WI38 (cell line): ENCODE data around the gene BBS1.
A peak's percentile ranks its signal among the peaks of the same experiment; 100 is the strongest.

Experiments used
- H3K4me3 ChIP-seq: 2 replicates; pipeline ENCODE4 v1.5.1; 2011; ENCODE audit warnings: low read depth, mild to moderate bottlenecking, control low read depth, low read length
- CTCF ChIP-seq: IDR thresholded peaks from 2 replicates; pipeline ENCODE4 v1.5.1; 2012; ENCODE audit warnings: low read depth, mild to moderate bottlenecking, control low read depth, low read length

The BBS1 gene

GRCh38 chr11:66542362-66542761, 31.9 kb downstream of the BBS1 start:
- no peak for TF ChIP-seq CTCF
- no peak overlapping the region for H3K4me3 ChIP-seq

- H3K4me3 ChIP-seq, result peak overlapping the region; percentile 9; the same call in 1 of the 2 replicates
These were observed 33.0 kb downstream of the BBS1 start for GRCh38 chr11:66543263-66544107.

GRCh38 chr11:66544952-66545351, 34.5 kb downstream of the BBS1 start:
- H3K4me3 ChIP-seq, result peak overlapping the region; percentile 66

More at GRCh38 chr11:66543263-66544107, 33.0 kb downstream of the BBS1 start:
- TF ChIP-seq CTCF, result peak; percentile 72

GRCh38 chr11:66545701-66546367, 35.4 kb downstream of the BBS1 start, which contains the start of gene ZDHHC24:
Gene ZDHHC24, minus strand, starts transcription at chr11:66546048. Its CDS starts 45 bp downstream, at chr11:66546003.
- TF ChIP-seq CTCF, result no peak
- H3K4me3 ChIP-seq, result peak within 1 kb of the TSS; percentile 66

- peak within 1 kb of the TSS; percentile 66 for H3K4me3 ChIP-seq
- no peak for TF ChIP-seq CTCF
These were observed 36.0 kb downstream of the BBS1 start, which contains the start of gene ACTN3 for GRCh38 chr11:66546368-66546965. Gene ACTN3, plus strand, starts transcription at chr11:66546903. Its CDS starts 35 bp downstream, at chr11:66546938.

GRCh38 chr11:66546966-66547661, 36.7 kb downstream of the BBS1 start:
- TF ChIP-seq CTCF, result no peak

GRCh38 chr11:66547662-66548009, 37.2 kb downstream of the BBS1 start:
- no peak overlapping the region for H3K4me3 ChIP-seq

More at GRCh38 chr11:66546966-66547661, 36.7 kb downstream of the BBS1 start:
- no peak overlapping the region for H3K4me3 ChIP-seq

More at GRCh38 chr11:66547662-66548009, 37.2 kb downstream of the BBS1 start:
- TF ChIP-seq CTCF, result no peak
